HG02870 (cell line): ENCODE measurements around the gene ALDH3B1.
"Not testable (repeated sequence)": the region's sequence is repeated elsewhere in the genome, so short reads cannot be mapped to it uniquely, and the experiment has no call there.

Experiments used
- ATAC-seq: cut with Tn5 transposase; IDR thresholded peaks from one replicate; pipeline ENCODE4 v1.9.1; 2021; ENCODE audit warnings: mild to moderate bottlenecking, moderate library complexity; ENCODE audit not compliant: unreplicated experiment

The ALDH3B1 gene, protein sequence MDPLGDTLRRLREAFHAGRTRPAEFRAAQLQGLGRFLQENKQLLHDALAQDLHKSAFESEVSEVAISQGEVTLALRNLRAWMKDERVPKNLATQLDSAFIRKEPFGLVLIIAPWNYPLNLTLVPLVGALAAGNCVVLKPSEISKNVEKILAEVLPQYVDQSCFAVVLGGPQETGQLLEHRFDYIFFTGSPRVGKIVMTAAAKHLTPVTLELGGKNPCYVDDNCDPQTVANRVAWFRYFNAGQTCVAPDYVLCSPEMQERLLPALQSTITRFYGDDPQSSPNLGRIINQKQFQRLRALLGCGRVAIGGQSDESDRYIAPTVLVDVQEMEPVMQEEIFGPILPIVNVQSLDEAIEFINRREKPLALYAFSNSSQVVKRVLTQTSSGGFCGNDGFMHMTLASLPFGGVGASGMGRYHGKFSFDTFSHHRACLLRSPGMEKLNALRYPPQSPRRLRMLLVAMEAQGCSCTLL

DNA sequence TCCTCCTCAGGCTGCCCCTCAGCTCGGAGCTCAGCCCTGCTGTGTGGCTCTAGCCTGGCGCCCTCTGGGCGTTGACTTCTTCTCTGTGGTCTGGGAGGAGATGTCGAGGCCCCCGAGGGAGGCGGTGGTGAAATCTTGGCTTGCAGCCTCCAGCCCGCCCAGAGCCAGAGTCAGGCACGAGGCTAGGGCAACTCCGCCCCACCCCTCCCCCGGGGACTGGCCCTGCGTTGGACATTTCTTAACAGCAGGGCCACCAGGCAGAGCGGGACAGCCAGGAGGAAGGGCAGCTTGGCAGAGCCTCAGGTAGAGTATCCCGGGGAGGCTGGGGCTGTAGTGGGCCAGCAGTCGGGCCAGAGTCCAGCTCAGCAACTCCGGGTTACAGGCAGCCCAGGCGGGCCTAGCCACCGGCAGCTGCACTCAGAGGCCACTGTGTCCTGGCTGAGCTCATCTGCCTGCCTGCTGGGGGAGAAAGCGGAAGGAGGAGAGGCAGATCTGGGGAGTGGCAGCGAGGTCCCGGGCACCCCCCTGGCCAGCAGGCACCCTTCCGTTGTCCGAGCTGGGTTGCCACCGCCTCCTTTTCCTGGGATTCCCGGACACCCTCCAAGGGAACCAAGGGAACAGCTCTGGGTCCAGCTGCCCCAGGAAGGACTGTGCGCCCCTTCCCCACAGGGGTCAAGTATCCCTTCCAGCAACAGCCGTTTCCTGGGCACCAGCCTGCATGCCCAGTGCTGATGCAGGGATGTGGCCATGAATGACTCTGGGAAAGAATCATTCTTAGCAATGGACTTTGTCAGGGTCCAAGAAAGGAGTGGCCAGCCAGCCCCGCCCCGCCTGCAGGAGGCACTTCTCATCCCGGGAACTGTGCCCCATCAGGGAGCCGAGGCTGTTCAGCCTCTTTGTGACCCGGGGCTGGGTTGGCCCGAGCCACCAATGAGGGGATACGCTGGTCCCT, at the start of gene ALDH3B1:
TSS of gene ALDH3B1 (plus strand) at position 238 of the 952 bp plus-strand sequence. CDS start 4,971 bp downstream, outside the sequence.
- no peak for ATAC-seq

DNA sequence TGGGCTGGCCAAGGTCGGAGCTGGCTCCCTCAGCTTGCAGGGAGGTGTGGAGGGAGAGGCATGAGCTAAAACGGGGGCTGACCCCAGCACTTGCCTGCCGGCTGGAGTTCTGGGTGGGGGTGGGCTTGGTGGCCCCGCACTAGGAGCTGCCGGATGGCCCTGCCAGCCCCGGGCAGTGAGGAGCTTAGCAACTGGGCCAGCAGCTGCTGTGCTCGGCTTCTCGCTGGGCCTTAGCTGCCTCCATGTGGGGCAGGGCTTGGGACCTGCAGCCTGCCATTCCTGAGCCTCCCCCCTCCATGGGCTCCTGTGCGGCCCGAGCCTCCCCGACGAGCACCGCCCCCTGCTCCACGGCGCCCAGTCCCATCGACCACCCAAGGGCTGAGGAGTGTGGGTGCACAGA, 46.9 kb upstream of the ALDH3B1 start:
- ATAC-seq: not testable (repeated sequence)

DNA sequence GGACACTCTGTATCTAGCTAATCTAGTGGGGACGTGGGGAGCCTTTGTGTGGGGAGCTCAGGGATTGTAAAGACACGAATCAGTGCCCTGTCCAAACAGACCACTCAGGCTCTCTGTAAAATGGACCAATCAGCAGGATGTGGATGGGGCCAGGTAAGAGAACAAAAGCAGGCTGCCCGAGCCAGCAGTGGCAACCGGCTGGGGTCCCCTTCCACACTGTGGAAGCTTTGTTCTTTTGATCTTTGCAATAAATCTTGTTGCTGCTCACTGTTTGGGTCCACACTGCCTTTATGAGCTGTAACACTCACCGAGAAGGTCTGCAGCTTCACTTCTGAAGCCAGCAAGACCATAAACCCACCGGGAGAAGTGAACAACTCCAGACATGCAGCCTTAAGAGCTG, 46.2 kb upstream of the ALDH3B1 start:
- not testable (repeated sequence) for ATAC-seq

DNA sequence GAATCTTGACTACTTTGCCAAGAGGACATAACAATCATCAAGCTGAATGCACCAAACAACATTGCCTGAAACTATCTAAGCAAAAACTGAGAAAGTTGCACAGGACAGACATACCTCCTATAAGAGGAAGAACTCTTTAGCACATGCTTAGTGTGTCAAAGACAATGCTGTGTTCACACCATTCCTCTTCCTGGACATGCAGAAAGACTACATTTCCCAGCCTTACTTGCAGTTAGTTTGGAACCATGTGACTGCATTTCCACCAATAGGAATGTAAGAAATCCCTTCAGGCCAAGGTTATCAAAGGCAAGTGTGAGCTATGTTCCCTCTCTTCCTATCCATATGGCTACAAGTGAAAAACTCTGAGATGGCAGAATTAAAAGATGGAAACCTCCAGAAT, 45.4 kb upstream of the ALDH3B1 start:
- not testable (repeated sequence) for ATAC-seq

DNA sequence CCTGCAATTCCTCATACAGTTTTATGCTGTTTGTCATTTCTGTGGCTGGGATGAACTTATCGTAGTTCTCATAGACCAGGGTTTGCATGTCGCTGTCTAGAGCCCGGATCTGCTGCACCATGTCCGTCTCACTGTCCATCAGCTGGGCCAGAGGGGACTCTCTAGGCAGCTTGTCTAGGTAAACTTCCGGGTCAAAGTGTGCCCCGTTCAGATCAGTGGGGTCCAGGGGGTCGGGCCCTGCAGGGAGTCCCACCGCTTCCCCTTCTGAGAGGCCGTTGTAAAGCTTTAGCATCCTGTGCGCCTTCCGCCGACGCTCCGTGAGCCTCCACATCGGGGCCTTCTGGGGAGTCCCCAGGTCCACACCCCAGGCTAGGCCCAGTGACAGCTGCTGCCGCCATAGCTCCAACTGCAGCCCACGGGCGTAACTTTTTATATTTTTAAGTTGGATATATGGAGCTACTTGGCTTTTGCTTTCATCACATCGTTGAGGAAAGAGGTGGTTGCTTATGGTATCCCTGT, 44.2 kb upstream of the ALDH3B1 start:
- ATAC-seq: not testable (repeated sequence)

DNA sequence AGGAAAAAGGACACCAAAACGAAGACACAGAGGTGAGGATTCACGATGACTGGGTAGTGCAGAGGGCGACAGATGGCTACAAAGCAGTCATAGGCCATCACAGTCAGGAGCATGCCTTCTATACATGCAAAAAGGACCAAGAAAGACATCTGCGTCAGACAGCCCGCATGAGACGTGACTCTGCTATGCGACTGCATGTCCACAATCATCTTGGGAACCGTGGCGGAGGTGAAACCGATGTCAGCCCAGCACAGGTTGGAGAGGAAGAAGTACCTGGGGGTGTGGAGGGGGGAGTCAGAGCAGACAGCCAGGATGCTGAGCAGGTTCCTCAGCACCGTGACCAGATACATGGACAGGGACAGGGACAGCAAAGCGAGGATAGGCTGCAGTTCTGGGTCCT, 35.4 kb upstream of the ALDH3B1 start:
- not testable (repeated sequence) for ATAC-seq

DNA sequence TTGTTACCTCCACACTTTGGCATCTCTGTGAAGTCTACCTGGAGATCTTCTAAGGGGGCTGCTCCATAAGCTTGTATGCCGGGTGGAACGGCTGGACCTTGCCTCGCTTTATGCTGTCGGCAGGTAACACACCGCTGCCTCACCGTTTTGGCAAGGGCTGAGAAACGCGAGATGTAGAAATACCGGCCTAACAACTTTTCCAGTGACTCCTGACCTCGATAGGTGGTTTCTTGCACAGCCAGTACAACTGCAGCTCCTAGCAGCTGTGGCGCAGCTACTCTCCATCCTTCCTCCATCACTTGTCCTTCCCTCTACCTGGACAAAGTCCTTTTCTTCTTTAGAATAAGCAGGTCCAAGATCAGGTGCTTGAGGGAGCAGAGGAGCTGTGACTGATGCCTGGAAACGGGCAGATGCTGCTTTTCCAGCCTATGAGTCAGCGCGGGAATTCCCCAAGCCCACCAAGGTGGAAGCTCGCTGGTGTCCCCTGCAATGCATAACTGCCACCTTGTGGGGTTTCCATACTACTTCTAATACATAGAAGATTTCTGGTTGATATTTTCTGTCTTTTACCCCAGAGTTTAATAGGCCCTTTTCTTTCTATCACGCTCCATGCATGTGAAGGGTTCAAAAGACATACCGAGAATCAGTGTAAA, 31.2 kb upstream of the ALDH3B1 start:
- not testable (repeated sequence) for ATAC-seq

DNA sequence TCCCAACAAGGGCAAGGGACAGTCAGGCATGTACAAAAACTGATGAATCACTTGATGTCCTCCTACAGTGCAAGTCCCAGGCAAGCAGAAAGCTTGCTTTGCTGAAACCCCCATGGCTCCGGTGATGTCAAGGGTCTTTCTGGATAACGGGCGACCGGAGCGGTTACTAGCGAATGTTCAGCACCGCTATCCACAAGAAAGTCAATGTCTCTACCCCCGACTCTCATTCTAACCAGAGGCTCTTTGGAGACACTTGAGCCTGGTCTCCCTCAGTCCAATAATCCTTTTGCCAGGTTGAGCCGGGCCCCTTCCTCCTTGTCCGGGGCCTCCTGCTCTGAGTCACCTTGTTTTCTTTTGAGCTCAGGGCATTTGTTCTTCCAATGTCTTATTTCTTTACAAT, 28.9 kb upstream of the ALDH3B1 start:
- ATAC-seq: not testable (repeated sequence)

DNA sequence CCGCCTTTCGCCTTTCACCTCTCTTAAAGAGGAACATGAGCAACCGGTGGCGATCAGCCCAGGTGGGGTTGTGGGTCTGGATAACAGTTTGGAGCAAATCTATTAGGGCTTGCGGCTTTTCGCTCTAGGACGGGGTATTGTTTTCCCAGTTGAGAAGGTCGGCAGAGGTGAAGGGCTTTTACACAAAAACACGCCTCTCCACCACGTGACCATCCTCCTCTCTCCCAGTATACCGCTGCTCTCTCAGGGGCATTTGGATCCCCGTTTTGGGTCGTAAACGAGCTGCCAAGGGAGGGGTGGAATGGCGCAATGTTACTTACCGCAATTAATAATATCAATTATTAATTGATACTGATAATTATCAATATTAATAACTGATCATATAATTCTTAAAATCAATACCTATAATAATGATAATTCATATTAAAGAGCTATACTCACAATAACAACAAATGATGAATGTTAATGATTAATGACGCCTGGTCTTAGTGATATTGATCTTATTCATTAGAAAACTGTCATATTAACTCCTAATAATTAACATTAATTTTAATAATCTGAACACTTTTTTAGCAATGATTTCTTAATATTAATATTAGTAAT, 27.8 kb upstream of the ALDH3B1 start:
- ATAC-seq: not testable (repeated sequence)

DNA sequence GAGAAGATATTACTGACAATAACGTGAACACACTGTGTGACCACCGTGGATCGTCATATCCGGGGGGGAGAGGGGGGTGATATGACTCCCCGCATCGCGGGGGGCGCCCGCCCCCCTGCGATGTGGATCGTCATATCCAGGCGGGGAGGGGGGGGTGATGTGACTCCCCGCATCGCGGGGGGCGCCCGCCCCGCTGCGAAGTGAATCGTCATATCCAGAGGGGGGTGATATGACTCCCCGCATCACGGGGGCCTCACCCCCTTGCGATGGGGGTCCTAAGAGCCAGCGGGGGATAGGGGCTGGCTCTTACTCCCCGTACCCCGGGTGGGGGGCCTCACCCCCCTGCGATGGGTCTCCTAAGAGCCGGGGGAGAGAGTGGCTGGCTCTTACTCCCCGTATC, 26.2 kb upstream of the ALDH3B1 start:
- no peak for ATAC-seq

DNA sequence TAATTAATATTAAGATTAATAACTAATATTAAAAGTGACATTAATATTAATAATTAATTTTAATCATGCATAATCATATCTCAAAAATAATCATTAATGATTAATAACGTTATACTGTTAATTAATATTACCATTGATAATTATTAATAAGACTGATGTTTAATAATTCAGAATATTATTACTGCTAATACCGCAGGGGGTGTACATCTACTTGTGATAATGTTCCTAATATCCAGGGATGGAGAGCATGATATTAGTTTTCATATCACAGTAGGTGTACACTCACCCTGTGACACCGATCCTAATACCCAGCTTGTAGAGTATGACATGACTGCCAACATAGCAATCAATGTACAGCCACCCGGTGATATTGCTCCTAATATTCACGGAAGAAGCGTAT, 24.8 kb upstream of the ALDH3B1 start:
- not testable (repeated sequence) for ATAC-seq

DNA sequence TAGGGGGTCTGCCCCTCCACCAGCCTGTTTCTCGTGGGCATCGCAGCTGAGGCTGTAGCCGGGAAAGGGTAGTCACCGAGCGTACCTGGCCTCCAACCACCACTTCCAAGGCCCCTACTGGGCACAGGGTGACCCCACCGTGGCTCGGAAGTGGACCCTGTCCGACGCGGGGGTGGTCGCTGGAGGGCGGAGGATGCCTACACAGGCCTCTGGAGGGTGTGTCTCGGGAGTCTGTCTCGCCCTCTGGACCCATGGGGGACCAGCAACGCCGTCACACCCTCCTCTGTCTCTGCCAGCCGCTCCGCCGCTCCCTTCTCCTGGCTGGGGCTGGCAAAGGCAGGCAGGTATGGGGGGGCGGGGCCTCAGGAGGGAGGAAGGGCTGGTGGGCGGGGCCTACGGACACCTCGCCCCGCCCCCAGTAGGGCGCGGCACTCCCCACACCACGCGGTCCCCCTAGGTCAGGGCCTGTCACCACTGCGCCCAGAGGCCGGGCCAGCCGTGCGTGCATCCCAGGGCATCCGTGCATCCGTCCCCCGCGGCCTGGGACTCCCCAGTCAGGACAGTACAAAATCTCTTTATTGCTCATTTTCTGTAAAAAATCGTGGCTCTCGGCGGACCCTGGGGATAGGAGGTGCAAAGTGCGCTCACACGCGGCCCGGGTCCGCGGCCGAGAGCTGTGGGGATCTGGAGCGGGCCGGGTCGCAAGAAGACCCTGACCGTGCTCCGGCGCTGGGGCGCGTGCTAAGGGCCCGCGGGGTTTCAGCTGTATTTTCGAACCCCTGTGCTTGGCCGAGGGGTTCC, 19.4 kb upstream of the ALDH3B1 start:
- ATAC-seq: not testable (repeated sequence)

DNA sequence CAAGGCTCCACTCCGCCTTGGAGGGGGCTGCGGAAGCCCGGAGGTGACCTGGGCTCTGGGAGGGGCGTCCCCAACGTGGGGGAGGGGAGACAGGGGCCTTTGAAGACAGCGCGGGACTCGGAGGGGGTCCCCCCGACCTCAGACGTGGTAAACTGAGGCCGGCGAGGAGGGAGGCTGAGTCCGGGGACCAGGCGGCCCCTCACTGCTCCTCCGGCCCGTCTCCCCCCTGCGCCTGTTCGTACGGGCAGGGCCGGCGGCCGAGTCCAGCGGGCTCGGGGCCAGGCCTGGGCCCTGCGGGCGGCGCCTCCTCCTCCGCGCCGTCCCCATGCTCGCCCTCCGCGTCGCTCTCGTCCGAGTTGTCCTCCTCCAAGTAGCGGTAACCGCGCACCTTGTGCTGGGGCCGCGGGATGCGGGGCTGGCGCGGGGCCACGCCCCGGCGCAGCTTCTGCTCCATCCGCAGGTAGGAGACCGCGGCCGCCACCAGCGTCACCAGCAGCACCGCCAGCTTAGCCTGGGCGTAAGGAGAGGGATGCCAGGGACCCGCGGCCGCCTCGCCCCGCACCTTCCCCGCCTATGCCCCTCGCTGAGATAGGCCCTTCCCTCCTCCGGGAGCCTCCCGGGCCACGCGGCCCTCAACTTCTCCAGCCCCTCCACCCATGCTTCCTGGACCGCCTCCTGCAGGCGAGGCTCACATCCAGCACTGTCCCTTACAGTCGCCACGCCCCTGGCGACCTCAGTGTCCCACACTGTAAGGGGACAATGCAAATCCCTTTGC, 18.6 kb upstream of the ALDH3B1 start:
- ATAC-seq: not testable (repeated sequence)

DNA sequence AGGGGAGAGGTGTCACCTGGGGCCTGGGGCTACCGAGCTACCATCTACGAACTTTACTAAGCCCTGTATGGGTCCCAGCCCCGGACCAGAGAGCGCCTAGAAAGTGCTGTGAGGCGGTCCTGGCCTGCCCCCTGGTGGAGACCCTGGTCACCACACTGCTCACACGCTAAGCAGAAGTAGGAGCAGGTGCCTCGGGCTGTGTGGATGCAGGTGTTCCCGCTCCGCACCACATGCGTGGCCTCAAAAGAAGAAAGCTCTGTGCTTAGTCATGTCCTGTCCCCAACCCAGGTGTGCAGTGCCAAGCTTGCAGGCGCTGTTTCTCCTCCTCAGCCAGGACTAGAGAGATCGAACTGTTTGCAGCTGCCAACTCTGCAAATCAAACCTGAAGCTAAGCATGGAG, 16.3 kb upstream of the ALDH3B1 start:
- not testable (repeated sequence) for ATAC-seq

DNA sequence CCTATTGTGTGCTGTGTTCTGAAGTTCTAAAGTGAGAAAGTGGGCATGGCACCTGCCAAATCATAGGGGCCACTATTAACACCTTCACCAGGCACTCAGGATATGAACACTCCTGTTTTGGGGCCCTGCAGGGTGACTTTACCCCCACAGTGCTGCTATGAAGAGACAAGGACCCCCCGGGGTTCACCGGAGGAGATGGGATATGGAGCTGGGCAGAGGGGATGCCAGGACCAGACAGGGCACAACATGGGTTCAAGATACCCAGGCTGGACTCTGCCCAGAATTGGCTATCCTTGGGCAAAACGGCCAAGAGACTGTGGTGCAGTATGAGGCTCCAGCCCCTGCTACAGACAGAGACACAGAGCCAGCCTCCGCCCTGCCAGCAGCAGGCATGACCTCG, 15.7 kb upstream of the ALDH3B1 start:
- ATAC-seq: not testable (repeated sequence)

DNA sequence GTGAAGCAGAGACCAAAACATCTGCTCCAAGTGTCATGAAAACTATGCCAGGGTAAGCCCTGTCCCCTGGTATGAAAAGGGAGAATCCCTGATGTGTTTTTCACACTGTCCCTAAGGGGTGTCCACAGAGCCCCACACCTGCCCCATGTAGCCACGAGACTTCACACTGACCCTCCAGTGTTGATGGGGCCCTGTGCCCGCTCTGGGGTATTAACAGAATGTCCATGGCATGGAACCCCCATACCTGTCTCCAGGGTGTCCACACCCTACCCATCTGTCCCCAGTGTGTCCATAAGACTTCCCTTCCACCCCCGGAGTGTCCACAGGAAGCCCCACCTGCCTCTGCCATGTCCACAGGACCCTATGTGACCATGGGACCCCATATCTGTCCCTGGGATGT, 15.0 kb upstream of the ALDH3B1 start:
- ATAC-seq: not testable (repeated sequence)

DNA sequence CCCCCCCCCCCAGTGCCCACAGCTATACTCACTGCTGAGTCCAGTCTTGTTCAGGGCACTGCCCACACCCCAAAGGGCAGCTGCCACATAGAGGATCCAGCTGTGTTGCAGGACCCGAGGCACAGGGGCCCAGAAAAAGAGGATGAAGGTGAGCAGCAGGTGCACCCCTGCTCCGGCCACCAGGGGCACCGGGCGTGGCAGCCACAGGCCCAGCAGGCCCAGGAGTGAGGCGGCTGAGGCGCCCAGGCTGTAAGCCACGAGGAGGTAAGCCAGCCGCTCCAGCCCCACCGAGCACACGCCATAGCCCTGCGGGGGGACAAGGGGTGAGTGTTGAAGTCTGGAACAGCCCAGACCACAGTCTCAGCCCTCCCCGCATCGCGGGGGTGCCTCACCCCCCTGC, 14.5 kb upstream of the ALDH3B1 start:
- ATAC-seq: not testable (repeated sequence)

DNA sequence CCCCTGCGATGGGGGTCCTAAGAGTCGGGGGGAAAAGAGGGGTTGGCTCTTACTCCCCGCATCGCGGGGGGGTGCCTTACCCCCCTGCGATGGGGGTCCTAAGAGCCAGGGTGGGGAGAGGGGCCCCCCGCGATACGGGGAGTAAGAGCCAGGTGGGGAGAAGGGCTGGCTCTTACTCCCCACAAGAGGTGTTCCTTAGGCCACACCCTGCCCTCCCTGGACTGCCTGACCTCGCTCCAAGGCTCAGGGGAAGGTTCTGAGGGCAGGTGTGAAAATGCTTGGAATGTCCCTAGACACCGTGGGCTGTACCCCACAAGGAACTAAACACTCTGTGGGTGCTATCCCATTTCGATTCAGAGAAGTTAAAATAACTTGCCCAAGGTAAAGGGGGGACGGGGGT, 14.1 kb upstream of the ALDH3B1 start:
- ATAC-seq: no peak
